ENCODE results near the gene C1orf210.
A peak's percentile ranks its signal among the peaks of the same experiment; 100 is the strongest.

C1orf210 gene

DNA sequence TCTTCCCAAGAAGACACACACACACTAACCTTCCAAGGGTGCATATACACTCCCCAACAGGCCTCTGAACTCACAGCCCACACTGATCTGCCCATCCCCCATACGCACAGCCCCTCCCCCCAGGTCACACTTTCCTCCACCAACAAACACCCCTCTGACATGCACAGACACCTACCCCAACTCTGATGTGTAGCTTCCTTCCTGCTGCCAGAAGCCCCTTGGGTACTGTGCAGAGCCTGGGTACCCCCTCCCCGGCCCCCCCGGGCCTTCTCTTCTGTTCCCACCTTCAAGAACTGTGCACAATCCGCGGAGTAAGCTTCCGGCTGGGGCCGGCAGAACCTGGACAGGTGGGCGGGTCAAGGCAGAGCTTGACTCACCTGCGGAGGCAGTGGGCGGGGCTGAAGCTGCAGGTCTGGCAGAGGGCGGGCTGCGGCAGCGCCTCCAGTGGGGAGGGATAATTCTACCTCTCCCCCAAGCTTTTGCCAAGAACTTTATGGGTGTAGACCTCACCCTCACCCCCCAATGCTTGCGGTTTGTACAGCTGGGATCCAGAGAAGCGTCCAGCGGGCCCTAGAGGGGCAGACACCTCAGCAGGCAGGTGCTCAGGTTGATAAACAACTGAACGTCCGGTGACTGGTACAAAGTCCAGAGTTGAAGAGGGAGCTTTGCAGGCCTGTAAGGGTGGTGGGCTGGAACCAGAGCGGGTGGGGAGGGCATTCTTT is at the start of gene C1orf210:
C1orf210 (minus strand) TSS at position 313 of the 722 bp plus-strand sequence. CDS start 2,311 bp downstream, outside the sequence.
- DNase-seq = no peak

DNA sequence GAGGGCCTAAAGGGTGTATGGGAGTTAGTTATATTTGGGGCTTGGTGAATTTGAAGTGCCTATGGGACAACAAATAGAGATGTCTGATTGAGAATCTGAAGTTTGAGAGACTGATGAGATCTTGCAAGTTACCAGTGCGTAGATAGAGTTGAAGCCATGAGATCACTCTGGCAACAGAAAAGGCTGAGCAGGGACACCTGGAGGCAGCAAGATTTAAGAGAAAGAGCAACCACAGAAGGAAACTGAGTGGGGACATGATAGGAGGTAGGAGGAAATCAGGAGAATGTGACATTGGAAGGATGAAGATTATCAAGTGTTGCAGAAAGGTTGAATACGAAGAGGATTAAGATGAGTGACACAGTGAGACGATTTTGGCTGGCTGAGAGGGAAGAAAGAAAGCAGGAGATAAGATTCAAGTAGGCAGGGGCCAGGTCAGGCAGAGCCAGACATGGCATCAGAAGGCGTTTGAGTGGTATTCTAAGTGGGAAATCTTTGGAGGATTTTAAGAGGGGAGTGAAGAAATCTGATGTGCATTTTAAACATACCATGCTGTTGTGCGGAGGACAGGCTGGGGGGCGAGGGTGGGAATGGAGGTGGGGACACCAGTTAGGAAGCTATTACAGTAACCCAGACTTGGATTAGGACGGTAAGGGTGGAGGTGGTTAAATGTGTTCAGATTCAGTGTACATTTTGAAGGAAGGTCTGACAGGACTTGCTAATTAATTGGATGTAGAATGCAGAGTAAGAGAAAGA is 49.2 kb upstream of the C1orf210 start:
- DNase-seq = no peak

DNA sequence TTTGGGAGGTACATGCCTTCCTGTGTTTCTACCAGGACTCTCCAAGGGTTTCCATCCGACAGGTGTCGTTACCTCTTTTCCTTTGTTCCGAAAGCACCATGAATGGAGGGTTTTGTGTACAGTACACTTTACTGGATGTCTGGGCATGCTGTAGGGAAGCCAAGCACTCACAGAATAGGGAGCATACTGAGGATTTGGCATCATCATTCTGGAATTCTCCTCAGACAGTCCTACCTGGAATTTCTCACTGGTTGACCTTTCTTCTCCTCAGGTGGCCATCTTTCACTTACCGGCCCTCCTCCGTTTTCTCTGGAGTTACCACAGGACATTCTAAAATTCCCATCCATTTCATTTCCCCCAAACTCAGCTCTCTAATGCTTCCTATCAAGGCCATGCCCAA is 46.3 kb upstream of the C1orf210 start:
- no peak for DNase-seq

DNA sequence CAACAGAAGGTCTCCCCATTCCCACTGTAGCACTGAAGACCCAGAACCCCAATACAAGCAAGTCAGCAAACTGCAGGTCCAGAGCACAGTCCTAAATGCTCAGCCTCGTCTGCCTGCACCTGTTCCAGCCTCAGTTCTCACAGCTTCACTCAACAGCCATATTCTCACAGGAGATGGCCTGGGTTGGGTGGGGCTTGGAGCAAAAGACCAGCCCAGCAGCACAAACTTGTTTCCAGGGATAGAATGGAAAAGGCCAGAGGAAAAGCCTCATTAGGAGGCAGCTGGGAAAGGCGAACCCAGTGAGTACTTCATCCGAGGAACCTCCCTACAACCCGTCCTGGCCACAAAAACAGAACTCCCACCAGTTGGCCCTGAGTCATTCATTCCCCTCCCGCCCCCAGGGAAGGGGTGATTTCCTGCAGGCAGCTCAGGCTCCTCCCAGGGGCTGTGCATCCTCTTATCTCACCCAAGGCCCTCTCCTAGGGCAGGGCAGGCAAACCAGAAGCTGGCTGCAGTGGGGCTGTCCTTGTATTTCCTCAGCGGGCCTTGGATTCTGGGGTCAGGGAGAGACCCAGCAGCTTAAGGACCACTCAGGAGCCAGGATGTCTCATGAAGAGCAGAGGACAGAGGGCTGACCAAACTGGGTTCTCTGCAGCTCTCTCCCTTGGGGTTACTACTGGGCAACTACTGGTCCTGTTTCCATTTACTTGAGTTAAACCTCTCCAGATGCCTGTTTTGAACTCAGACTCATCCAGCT is 44.8 kb upstream of the C1orf210 start:
- DNase-seq = peak; percentile 42

- DNase-seq = no peak
These were observed 42.3 kb upstream of the C1orf210 start for GRCh38 chr1:43327549-43328292.

DNA sequence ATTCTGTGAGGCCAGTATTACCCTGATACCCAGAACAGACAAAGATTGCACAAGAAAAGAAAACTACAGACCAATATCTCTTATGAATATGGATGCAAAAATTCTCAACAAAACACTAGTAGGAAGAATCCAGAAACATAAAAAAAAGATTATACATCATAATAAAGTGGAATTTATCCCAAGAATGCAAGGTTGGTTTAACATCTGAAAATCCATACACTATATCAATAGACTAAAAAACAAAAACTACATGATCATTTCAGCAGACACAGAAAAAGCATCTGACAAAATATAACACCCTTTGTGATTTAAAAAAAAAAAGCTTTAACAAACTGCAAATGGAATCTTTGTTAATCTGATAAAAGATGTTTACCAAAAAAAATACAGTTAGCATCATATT is 40.0 kb upstream of the C1orf210 start:
- no peak for DNase-seq

DNA sequence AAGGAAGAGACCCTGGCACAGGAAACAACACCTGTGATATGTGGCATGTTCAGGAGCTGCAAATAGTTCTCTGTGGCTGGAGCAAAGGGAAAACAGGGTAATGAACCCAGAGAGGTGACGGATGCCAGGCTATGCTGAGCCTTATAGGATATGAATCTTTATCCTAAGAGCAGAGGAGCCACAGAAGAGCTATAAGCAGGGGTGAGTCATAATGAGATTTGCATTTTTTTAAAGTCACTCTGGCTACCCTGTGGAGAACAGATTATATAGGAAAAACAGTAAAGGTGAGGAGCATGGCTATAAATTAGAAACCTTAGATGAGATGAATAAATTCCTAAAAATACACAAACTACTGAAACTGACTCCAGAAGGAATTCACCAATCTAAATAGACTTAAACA is 39.4 kb upstream of the C1orf210 start:
- DNase-seq = no peak

GRCh38 chr1:43322506-43322905 is 37.1 kb upstream of the C1orf210 start:
- DNase-seq = no peak

DNA sequence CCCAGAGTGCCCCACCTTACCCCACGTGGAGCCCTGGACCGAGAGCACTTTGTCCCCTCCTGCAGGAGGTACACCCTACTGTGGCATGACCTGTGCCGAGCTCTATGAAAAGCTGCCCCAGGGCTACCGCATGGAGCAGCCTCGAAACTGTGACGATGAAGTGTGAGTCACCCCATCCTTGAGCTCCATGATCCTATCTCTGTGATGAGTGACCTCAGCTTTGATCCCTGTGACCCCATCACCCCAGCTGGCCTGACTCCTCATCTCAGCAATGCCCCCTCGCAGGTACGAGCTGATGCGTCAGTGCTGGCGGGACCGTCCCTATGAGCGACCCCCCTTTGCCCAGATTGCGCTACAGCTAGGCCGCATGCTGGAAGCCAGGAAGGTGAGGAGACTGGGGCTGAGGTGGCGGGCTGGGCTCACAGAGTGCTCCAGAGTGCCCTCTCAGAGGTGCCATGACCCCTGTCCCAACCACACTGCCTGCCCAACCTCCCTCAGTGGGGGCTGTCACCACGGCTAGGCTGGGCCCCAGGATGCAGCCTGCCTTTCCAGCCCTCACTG is 36.0 kb upstream of the C1orf210 start:
- DNase-seq = no peak

- no peak for DNase-seq
These were observed 34.4 kb upstream of the C1orf210 start for GRCh38 chr1:43319766-43320165.

- DNase-seq = no peak
These were observed 33.9 kb upstream of the C1orf210 start for GRCh38 chr1:43319288-43319687.

DNA sequence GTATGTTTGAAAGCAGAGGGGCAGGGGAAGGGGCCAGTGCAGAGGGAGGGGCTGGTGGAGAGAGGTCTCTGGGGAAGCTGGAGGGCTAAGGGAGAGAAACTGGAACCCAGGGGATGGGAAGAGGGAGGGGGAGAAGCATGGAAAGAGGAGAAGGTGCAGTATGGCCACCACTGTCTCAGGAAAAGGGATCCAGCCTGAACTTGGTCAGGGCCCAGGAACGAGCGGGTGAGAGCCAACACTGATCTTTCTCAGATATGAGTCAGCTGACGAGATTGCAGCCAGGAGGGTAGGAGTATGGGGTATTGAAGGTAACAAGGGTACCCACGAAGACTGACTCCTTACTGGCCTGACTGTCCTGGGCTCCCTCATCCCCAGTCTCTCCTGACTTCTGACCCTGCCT is 33.5 kb upstream of the C1orf210 start:
- no peak for DNase-seq

GRCh38 chr1:43317817-43318471 is 32.6 kb upstream of the C1orf210 start:
- no peak for DNase-seq

- no peak for DNase-seq
These were observed 31.5 kb upstream of the C1orf210 start for GRCh38 chr1:43316738-43317520.

DNA sequence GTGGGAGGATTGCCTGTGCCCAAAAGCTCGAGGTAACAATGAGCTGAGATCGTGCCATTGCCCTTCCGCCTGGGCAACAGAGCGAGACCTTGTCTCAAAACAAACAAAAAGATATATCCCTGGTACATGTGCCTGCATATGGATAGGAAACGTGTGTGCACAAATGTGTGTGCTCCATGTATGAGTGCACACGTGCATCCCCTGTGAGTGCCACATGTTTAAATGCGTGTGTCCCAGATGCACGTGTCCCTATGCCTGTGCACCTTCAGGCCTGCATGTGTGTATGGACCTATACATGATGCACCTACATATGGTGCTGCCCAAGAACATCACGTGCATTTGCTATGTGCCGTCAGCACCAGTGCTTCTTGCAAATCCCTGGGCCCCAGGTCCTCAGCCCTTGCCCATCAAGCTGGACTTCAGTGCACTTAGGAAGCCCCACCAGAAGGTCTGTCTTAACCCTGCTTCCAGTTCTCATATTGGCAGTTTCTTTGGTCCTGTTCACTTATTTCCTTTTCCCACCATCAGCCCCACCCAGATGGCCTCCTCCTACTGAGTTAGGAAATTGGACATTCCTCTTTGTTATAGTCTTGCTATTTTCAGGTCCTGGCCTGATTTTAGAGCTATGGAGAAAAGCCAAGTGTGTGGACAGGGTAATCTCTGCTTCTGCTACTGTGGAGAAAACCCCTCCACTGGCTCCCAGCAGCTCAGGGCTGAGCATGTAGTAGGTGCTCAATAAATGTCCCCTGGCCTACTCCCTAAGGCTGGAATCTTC is 30.8 kb upstream of the C1orf210 start:
- no peak for DNase-seq

DNA sequence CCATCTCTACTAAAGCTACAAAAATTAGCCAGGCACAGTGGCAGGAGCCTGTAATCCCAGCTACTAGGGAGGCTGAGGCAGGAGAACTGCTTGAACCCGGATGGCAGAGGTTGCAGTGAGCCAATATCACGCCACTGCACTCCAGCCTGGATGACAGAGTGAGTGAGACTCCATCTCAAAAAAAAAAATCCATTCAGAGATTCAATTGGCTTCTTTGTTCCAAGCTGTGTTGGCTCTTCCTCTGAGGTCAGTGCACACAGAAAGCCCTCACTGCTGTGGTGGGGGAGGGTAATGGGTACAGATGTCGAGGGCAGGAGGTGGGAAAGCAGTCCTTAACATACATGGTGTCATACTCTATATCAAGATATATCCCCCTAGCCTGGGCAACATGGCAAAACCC is 30.1 kb upstream of the C1orf210 start:
- no peak for DNase-seq

DNA sequence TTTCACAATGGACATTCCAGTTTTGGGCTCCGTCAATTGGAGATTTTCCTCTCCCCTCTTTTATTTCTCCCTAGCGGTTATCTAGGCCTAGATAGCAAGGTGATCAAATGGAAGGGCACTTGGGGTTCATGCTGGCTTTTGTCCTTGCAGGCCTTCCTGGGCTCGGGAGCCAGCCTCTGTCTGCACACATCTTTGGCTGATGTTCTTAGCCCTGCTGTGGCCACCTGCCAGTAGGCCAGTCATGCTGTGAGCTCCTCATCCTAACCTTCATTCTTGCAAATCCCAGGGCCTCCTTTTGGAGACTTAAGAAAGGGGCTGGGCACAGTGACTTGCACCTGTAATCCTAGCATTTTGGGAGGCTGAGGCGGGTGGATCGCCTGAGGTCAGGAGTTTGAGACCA is 28.9 kb upstream of the C1orf210 start:
- no peak for DNase-seq

GRCh38 chr1:43313771-43314170 is 28.4 kb upstream of the C1orf210 start:
- no peak for DNase-seq

DNA sequence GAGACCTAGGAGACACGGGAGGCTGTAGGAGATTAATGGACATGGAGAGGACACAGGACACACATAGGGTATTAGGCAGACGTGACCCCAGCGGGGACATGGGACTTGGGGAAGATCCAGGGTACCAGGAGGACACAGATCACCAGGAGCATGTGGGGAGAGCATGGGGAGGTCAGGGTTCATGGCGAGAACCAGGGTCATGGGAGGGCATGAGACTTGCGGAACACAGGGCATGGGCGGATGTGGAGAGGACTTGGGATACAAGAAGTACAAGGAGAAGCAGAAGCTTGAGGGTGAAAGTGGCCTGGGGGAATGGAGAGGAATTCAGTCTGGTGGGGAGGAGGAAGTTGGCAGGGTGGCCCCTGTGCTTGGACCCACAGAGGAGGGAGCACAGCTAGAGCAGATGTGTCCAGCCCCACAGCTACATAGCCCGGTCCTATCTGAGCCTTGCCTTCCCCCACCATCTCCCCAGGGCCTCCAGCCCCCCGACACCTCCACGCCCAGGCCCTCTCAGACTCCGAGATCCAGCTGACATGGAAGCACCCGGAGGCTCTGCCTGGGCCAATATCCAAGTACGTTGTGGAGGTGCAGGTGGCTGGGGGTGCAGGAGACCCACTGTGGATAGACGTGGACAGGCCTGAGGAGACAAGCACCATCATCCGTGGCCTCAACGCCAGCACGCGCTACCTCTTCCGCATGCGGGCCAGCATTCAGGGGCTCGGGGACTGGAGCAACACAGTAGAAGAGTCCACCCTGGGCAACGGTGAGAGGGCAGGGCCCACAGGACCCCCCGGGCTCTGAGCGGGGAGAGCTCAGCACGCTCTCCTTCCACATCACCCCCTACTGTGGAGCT is 27.5 kb upstream of the C1orf210 start:
- DNase-seq = no peak
